ENCODE measurements around the gene ZNF397.

Gene ZNF397

DNA sequence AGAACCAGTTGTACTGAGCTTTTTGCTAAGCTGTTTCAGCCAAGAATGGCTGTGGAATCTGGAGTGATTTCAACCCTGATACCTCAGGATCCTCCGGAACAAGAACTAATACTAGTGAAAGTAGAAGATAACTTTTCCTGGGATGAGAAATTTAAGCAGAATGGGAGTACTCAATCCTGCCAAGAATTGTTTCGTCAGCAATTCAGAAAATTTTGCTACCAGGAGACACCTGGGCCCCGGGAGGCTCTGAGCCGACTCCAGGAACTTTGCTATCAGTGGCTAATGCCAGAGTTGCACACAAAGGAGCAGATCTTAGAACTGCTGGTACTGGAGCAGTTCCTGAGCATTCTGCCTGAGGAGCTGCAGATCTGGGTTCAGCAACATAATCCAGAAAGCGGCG lies 1.6 kb downstream of the ZNF397 start:
- CTCF ChIA-PET, result interaction anchor here (1.0 to 1.8 kb wide), 3 partner anchors 11 to 145 kb away, joined by 3 to 6 read pairs (median 3); no protein-coding TSS in a partner anchor
- no peak for DNase-seq (ENCODE audit: extremely low spot score)
- no peak for TF ChIP-seq CTCF (IDR thresholded peaks at IDR 0.05; ENCODE audit: control extremely low read depth, extremely low read depth, low read depth, missing control alignments)
- POLR2A ChIA-PET, result no interaction called here

GRCh38 chr18:35244671-35245070 lies 3.8 kb downstream of the ZNF397 start:
- ChIA-PET CTCF (interaction anchor here (1.0 to 2.3 kb wide), 4 partner anchors 13 to 62 kb away, joined by 3 to 9 read pairs (median 4); no protein-coding TSS in a partner anchor), POLR2A (no interaction called here)
- DNase-seq (ENCODE audit: extremely low spot score), result no peak
- TF ChIP-seq CTCF (IDR thresholded peaks at IDR 0.05; ENCODE audit: control extremely low read depth, extremely low read depth, low read depth, missing control alignments), result no peak

GRCh38 chr18:35245719-35246317 lies 5.0 kb downstream of the ZNF397 start:
- POLR2A ChIA-PET, result no interaction called here
- no peak for DNase-seq (ENCODE audit: extremely low spot score)
- CTCF ChIA-PET, result interaction anchor here (1.0 to 2.3 kb wide), 5 partner anchors 9 to 60 kb away, joined by 3 to 9 read pairs (median 4); no protein-coding TSS in a partner anchor
- no peak for TF ChIP-seq CTCF (IDR thresholded peaks at IDR 0.05; ENCODE audit: control extremely low read depth, extremely low read depth, low read depth, missing control alignments)

DNA sequence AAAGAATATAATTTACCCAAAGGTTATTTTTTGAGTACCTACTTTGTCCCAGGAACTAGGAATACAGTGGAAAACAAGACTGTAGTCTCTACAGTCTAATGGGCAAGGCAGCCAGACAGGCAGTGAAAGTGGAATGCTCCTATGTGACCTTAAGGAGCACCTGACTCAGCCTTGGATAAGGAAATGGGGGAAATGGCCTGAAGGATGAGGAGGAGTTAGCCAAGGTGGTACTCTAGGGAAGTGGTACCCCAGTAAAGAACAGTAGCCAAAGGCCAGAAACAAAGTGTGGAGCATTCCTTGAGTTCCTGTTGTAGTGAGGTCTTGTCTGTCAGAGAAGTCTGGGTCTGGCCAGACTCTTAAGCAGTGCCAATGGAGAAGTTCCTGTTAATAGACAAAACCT lies 6.0 kb downstream of the ZNF397 start:
- TF ChIP-seq CTCF (IDR thresholded peaks at IDR 0.05; ENCODE audit: control extremely low read depth, extremely low read depth, low read depth, missing control alignments), result no peak
- CTCF ChIA-PET, result interaction anchor here (1.3 to 2.3 kb wide), 2 partner anchors 15 to 45 kb away, joined by 4 to 9 read pairs; no protein-coding TSS in a partner anchor
- POLR2A ChIA-PET, result no interaction called here
- no peak for DNase-seq (ENCODE audit: extremely low spot score)

GRCh38 chr18:35247412-35248249 lies 6.8 kb downstream of the ZNF397 start:
- CTCF ChIA-PET, result no interaction called here
- TF ChIP-seq CTCF (IDR thresholded peaks at IDR 0.05; ENCODE audit: control extremely low read depth, extremely low read depth, low read depth, missing control alignments), result no peak
- POLR2A ChIA-PET, result no interaction called here
- no peak for DNase-seq (ENCODE audit: extremely low spot score)

DNA sequence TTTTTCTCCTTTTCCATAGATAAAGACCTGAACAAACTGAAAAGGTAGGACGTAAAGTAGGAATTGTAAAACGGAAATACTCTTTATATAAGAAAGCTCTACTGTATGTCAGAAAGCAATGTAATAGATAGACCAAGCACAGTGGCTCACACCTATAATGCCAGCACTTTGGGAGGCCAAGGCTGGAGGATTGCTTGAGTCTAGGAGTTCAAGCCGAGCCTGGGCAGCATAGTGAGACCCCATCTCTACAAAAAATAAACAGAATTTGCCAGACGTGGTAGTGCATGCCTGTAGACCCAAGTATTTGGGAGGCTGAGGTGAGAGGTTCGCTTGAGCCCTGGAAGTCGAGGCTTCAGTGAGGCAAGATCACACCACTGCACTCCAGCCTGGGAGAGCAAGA lies 7.6 kb downstream of the ZNF397 start:
- ChIA-PET POLR2A (no interaction called here), CTCF (no interaction called here)
- no peak for TF ChIP-seq CTCF (IDR thresholded peaks at IDR 0.05; ENCODE audit: control extremely low read depth, extremely low read depth, low read depth, missing control alignments)
- no peak for DNase-seq (ENCODE audit: extremely low spot score)
